ENCODE data around the gene FAU.

The FAU gene

GRCh38 chr11:65135633-65136145, 13.8 kb upstream of the FAU start:
- no peak for DNase-seq (ENCODE audit: low read depth)

GRCh38 chr11:65134952-65135632, 13.2 kb upstream of the FAU start:
- DNase-seq (ENCODE audit: low read depth): peak; percentile 93

- peak; percentile 91 for DNase-seq (ENCODE audit: low read depth)
Observed at GRCh38 chr11:65134240-65134951, 12.5 kb upstream of the FAU start, which contains the start of gene SYVN1. SYVN1 (minus strand) TSS chr11:65134519; CDS start chr11:65133601, 918 bp downstream.

DNA sequence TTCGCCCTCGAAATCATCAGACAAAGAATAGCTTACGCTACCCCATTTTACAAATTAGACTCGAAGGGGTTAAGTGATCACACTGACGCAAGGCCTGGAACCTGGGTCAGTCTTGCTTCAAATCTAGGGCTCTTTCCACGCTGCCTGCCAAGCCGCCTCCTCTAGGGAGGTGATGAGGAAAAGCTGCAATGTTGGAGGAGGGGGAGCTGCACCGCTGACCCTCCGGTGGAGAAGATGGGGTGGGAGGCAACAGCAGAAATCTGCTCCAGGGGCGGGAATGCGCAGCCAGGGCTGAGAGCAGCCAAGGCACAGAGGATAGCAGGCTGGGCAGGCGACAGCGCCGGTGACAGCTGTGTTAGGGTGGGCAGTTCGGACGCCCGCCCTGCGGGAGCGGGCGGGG, 11.8 kb upstream of the FAU start:
- peak; percentile 62 for DNase-seq (ENCODE audit: low read depth)

DNA sequence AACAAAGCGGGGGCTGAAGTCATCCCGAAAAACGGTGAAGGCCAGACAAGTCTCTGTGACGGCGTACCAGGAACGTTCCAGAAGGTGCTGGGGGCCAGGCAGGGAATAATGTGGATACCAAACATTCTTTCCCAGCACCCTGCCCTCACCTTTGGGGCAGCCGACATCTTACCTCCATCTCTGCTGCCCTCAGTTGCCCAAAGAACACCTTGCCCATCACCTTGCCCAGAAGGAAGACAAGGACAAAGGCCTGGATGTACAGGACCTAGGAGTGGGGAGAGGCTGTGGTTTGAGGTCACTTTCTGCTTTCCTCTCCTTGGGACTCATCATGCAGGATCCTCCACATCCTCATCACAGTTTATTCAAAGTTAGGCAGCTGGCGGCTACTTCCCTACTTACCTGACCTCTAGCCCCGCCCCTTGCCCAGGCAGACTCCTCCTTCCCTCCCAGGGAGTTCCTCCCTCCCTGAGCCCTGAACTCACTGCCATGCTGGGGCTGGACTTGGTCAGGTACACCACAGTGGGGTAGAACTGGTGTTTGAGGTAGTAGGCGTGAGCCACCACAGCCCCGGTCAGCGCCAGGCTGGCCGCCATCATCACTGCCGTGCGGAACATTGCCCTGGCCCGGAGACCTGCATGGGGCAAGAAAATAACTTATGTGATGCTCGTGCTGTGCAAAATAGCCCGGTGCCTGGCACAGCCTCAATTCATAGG, 11.2 kb upstream of the FAU start:
- no peak for DNase-seq (ENCODE audit: low read depth)

- DNase-seq (ENCODE audit: low read depth): no peak
Observed at GRCh38 chr11:65132238-65132987, 10.5 kb upstream of the FAU start.

- DNase-seq (ENCODE audit: low read depth): no peak
Observed at GRCh38 chr11:65131895-65132237, 9.9 kb upstream of the FAU start.

- DNase-seq (ENCODE audit: low read depth): no peak
Observed at GRCh38 chr11:65131417-65131776, 9.5 kb upstream of the FAU start.

GRCh38 chr11:65130631-65131416, 8.9 kb upstream of the FAU start:
- no peak for DNase-seq (ENCODE audit: low read depth)

GRCh38 chr11:65129649-65130441, 7.9 kb upstream of the FAU start:
- DNase-seq (ENCODE audit: low read depth): no peak

- no peak for DNase-seq (ENCODE audit: low read depth)
Observed at GRCh38 chr11:65128182-65129145, 6.5 kb upstream of the FAU start.

- DNase-seq (ENCODE audit: low read depth): no peak
Observed at GRCh38 chr11:65127473-65128181, 5.7 kb upstream of the FAU start.

DNA sequence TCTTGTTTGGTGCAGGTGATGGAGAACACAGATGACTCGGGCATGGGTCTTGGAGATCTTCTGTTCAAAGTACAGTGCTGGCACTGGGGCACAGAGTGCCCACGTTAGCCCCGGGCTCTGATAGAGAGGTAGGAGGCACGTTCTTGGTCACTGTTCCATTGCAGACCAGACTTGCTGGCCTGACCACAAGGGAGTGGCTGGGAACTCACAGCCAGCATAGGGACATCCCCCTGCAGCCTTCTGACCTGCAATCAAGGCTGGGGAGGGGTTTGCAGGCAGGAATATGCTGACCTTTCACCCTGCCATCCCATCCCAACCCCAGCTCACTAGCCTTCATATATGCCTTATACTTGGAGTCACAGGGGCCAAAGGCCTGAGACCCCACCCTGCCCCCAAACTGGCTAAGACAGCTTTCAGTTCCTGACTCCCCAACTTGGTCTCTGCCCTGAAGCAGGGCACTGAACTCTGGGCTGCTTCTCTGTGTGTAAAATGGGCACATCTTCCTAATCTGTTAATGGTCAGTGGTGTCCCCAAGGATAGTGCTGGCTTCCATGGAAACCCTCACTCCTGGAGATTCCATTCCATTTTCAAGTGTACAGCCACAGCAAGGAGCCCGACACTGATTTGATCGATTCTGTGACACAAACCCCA, 4.8 kb upstream of the FAU start:
- DNase-seq (ENCODE audit: low read depth): no peak

DNA sequence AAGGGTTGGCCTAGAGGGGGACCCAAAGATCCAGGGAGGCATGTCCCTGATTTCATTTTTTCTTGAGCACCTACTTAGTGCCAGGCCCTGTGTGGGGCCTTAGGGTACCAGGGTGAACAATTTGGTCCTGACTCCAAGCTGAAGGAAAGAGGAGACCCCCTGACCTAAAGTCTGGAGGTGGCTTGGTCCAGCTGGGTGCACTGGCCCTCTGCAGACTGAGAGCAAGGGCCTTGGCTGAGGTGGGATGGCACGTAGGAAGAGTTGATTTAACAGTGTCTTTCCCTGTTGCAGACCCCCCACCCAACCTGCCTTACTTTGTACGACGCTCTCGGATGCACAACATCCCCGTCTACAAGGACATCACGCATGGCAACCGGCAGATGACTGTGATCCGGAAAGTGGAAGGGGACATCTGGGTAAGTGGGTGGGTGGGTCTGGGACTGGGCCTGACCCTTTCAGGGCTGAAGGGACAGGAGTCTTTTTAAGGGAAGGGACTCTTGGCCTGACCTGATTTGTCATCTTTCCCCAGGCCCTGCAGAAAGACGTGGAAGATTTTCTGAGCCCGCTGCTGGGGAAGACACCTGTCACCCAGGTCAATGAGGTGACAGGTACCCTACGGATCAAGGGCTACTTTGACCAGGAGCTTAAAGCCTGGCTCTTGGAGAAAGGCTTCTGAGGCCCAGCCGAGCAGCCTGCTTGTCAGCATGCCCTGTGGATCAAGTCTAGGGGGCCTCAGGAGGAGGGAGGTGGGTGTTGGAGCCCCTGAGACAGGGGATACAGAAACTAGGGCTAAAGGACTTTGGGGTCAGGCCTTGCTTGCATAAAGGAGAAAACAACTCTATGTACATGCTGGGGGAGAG, 3.5 kb upstream of the FAU start:
- DNase-seq (ENCODE audit: low read depth): no peak

- DNase-seq (ENCODE audit: low read depth): no peak
Observed at GRCh38 chr11:65124480-65125196, 2.7 kb upstream of the FAU start.

GRCh38 chr11:65121447-65121864, 478 bp downstream of the FAU start:
- no peak for DNase-seq (ENCODE audit: low read depth)

DNA sequence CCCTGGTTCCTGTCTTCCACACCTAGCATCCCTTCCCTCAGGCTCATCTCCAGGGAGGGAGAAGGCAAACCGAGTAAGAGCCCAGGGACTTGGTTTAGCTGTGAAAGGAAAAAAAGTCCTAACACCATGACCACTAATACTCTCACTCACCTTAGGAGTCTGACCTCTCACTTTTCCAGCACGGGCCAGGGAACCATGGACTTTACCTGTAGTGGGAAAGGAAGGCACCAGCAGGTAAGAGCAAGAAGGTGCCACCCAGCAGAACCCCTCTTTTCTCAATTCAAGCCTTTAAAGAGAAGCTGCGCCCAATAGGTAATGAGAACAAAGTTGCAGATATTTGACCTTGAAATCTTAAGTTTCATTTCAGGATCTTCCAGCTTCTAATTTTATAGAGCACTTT, 1.1 kb downstream of the FAU start:
- no peak for DNase-seq (ENCODE audit: low read depth)

Data from fibroblast of gingiva (primary cell).